Erythroblast (primary cell): ENCODE measurements around the gene ERBB2.

ENCODE experiments used
- GATA1 ChIP-seq: IDR thresholded peaks from 2 replicates; pipeline ENCODE4 v1.6.1; 2011; ENCODE audit warnings: low read depth, mild to moderate bottlenecking, control low read depth, low read length, moderate library complexity
- POLR2A ChIP-seq: IDR thresholded peaks from 2 replicates; pipeline ENCODE4 v1.6.1; 2011; ENCODE audit warnings: mild to moderate bottlenecking, low read length

DNA sequence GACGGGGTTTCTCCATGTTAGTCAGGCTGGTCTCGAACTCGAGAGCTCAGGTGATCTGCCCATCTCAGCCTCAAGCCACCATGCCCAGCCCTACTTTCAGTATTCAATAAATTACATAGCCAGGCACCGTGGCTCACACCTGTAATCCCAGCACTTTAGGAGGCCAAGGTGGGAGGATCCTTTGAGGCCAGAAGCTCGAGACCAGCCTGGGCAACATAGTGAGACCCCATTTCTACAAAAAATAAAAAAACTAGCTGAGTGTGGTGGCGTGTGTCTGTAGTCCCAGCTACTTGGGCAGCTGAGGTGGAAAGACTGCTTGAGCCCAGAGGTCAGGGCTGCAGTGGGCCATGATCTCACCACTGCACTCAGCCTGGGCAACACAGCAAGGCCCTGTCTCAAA, 22.2 kb downstream of the ERBB2 start:
- TF ChIP-seq POLR2A, result no peak
- TF ChIP-seq GATA1, result no peak
